H9 (cell line): ENCODE measurements around the gene UBXN11. TPM values are rescaled to one million over a fixed set of nuclear protein-coding genes. Genes with fewer than 3 reads are reported as not detected.

Experiments used
- DNase-seq: peaks from one replicate; pipeline ENCODE4 v3.0.0-alpha.2; 2017
- H2AFZ ChIP-seq: one replicate; pipeline ENCODE4 v1.6.1; 2013; ENCODE audit warnings: mild to moderate bottlenecking, low read length, control low read depth, moderate library complexity
- H2AK5ac ChIP-seq: 2 replicates; pipeline ENCODE4 v1.6.1; 2013; ENCODE audit warnings: low read length, control low read depth, mixed read lengths; ENCODE audit not compliant: insufficient read length
- H2BK120ac ChIP-seq: one replicate; pipeline ENCODE4 v1.6.1; 2013; ENCODE audit warnings: low read depth, mild to moderate bottlenecking, low read length, control low read depth, inconsistent platforms; ENCODE audit not compliant: poor library complexity, severe bottlenecking
- H2BK12ac ChIP-seq: 2 replicates; pipeline ENCODE4 v1.6.1; 2013; ENCODE audit warnings: low read length, control low read depth, mixed read lengths, low read depth; ENCODE audit not compliant: insufficient read length
- H2BK15ac ChIP-seq: 2 replicates; pipeline ENCODE4 v1.6.1; 2013; ENCODE audit warnings: low read depth, low read length, control low read depth
- H2BK20ac ChIP-seq: one replicate; pipeline ENCODE4 v1.6.1; 2013; ENCODE audit warnings: low read depth, mild to moderate bottlenecking, low read length, control low read depth, inconsistent platforms; ENCODE audit not compliant: poor library complexity, severe bottlenecking
- H2BK5ac ChIP-seq: 2 replicates; pipeline ENCODE4 v1.6.1; 2013; ENCODE audit warnings: low read length, control low read depth, mixed read lengths; ENCODE audit not compliant: insufficient read length
- H3K14ac ChIP-seq: 2 replicates; pipeline ENCODE4 v1.6.1; 2013; ENCODE audit warnings: low read length, control low read depth; ENCODE audit not compliant: insufficient read depth
- H3K18ac ChIP-seq: 2 replicates; pipeline ENCODE4 v1.6.1; 2013; ENCODE audit warnings: low read depth, mild to moderate bottlenecking, mixed read lengths, low read length, control low read depth; ENCODE audit not compliant: insufficient read length
- H3K23ac ChIP-seq: 2 replicates; pipeline ENCODE4 v1.6.1; 2013; ENCODE audit warnings: low read length, control low read depth, mixed read lengths, low read depth; ENCODE audit not compliant: insufficient read length
- H3K23me2 ChIP-seq: 2 replicates; pipeline ENCODE4 v1.6.1; 2013; ENCODE audit warnings: low read depth, mild to moderate bottlenecking, mixed read lengths, low read length, control low read depth; ENCODE audit not compliant: insufficient read length, poor library complexity, severe bottlenecking
- H3K27ac ChIP-seq: 2 replicates; pipeline ENCODE4 v1.5.1; 2013; ENCODE audit warnings: low read length, control low read depth, mixed read lengths, low read depth; ENCODE audit not compliant: insufficient read length
- H3K27me3 ChIP-seq: 2 replicates; pipeline ENCODE4 v1.6.1; 2013; ENCODE audit warnings: low read length, control low read depth, inconsistent platforms; ENCODE audit not compliant: insufficient read depth
- H3K4ac ChIP-seq: 2 replicates; pipeline ENCODE4 v1.6.1; 2013; ENCODE audit warnings: low read depth, mild to moderate bottlenecking, control low read depth, inconsistent platforms, low read length, moderate library complexity
- H3K4me1 ChIP-seq: 2 replicates; pipeline ENCODE4 v1.6.1; 2013; ENCODE audit warnings: low read length, control low read depth, inconsistent platforms; ENCODE audit not compliant: insufficient read depth
- H3K4me2 ChIP-seq: 2 replicates; pipeline ENCODE4 v1.6.1; 2013; ENCODE audit warnings: low read length, control low read depth, mixed read lengths; ENCODE audit not compliant: insufficient read length, insufficient read depth
- H3K56ac ChIP-seq: 2 replicates; pipeline ENCODE4 v1.6.1; 2013; ENCODE audit warnings: low read depth, mild to moderate bottlenecking, mixed read lengths, low read length, control low read depth; ENCODE audit not compliant: insufficient read length
- H3K79me1 ChIP-seq: 2 replicates; pipeline ENCODE4 v1.6.1; 2013; ENCODE audit warnings: low read depth, mild to moderate bottlenecking, moderate library complexity, low read length, control low read depth, inconsistent platforms; ENCODE audit not compliant: insufficient read depth, poor library complexity, severe bottlenecking
- H3K79me2 ChIP-seq: 2 replicates; pipeline ENCODE4 v1.6.1; 2013; ENCODE audit warnings: low read length, control low read depth, inconsistent platforms; ENCODE audit not compliant: insufficient read depth
- H3K9ac ChIP-seq: 2 replicates; pipeline ENCODE4 v1.6.1; 2013; ENCODE audit warnings: low read length, control low read depth, mixed read lengths; ENCODE audit not compliant: insufficient read length; ENCODE audit errors: extremely low read depth
- H3K9me3 ChIP-seq: one replicate; pipeline ENCODE4 v1.6.1; 2013; ENCODE audit warnings: low read depth, low read length, inconsistent platforms; ENCODE audit not compliant: control insufficient read depth
- H3T11ph ChIP-seq: one replicate; pipeline ENCODE4 v1.6.1; 2013; ENCODE audit warnings: mild to moderate bottlenecking, low read length, control low read depth, inconsistent platforms
- H4K20me1 ChIP-seq: one replicate; pipeline ENCODE4 v1.6.1; 2013; ENCODE audit not compliant: control insufficient read depth, insufficient read length, insufficient read depth
- H4K5ac ChIP-seq: 2 replicates; pipeline ENCODE4 v1.6.1; 2013; ENCODE audit warnings: low read depth, mild to moderate bottlenecking, mixed read lengths, low read length, control low read depth; ENCODE audit not compliant: insufficient read length
- H4K8ac ChIP-seq: replicated peaks from 2 replicates; pipeline ENCODE4 v1.6.1; 2013; ENCODE audit warnings: low read length, control low read depth, mixed read lengths, low read depth; ENCODE audit not compliant: insufficient read length
- H4K91ac ChIP-seq: 2 replicates; pipeline ENCODE4 v1.6.1; 2013; ENCODE audit warnings: low read depth, mild to moderate bottlenecking, moderate library complexity, mixed read lengths, low read length, control low read depth; ENCODE audit not compliant: insufficient read length
- H3K27ac Mint-ChIP-seq, 3 experiments: 2 replicates in 2 of 3; 3 replicates in 1 of 3; pipeline ENCODE4 v1.8.0; 2020 to 2021; ENCODE audit warnings: mixed read lengths in 3 of 3, mild to moderate bottlenecking in 1 of 3, moderate library complexity in 1 of 3
- H3K27me3 Mint-ChIP-seq: 2 replicates; pipeline ENCODE4 v1.8.0; 2021; ENCODE audit warnings: low read depth, mild to moderate bottlenecking, moderate library complexity, mixed read lengths
- H3K36me3 Mint-ChIP-seq, 3 experiments: 2 replicates in 2 of 3; 3 replicates in 1 of 3; pipeline ENCODE4 v1.8.0; 2020 to 2021; ENCODE audit warnings: low read depth in 3 of 3, mixed read lengths in 3 of 3; ENCODE audit not compliant: insufficient read depth in 1 of 3
- H3K4me1 Mint-ChIP-seq, 2 experiments: 2 replicates each; pipeline ENCODE4 v1.8.0; 2020; ENCODE audit warnings: mixed read lengths in 2 of 2
- H3K4me3 Mint-ChIP-seq, 2 experiments: 2 replicates in 1 of 2; 3 replicates in 1 of 2; pipeline ENCODE4 v1.8.0; 2020 to 2021; ENCODE audit warnings: mild to moderate bottlenecking in 2 of 2, mixed read lengths in 2 of 2, moderate library complexity in 1 of 2
- H3K9me3 Mint-ChIP-seq, 2 experiments: 2 replicates in 1 of 2; 3 replicates in 1 of 2; pipeline ENCODE4 v1.8.0; 2020; ENCODE audit warnings: mild to moderate bottlenecking in 2 of 2, mixed read lengths in 2 of 2, moderate library complexity in 1 of 2
- CTCF ChIP-seq: fragments of 200-600 bp; sonication (generic); conservative IDR thresholded peaks from 3 replicates; pipeline ENCODE4 v1.8.0; 2021; ENCODE audit warnings: antibody characterized with exemption, mild to moderate bottlenecking
- WGBS: extraction: QIAGEN DNeasy Blood & Tissue Kit; methylation state at CpG from one replicate; pipeline ENCODE4 v1.1.7; 2013; ENCODE audit warnings: missing lambda C conversion rate, low lambda C conversion rate, mixed read lengths; ENCODE audit not compliant: insufficient read length; ENCODE audit errors: extremely low coverage; 5-methylcytosine and 5-hydroxymethylcytosine counted together
- total RNA-seq: library from RNA; stranded (reverse); gene quantifications from 2 replicates; pipeline ENCODE4 v1.2.1, GENCODE V29; 2021

The UBXN11 gene
- total RNA-seq, 1 experiment from 2014 or later, result 13.7 TPM

- no peak overlapping the region for H3K4me2 ChIP-seq
- Mint-ChIP-seq H3K4me1 (peaks cover 31 to 45% of the 10 kb centered on the region in 2 experiments), H3K36me3 (peaks cover under 1 to 6% (median under 1%) of the 10 kb centered on the region in 3 experiments; a peak in 4 of 7 replicates), H3K27me3 (peaks cover 3% of the 10 kb centered on the region), H3K4me3 (no peak overlapping the region), H3K9me3 (no peaks in the 10 kb centered on the region), H3K27ac (peak overlapping the region in 2 of 3 experiments; percentile 67 to 82; a peak in 3 of 7 replicates)
- H3K23ac ChIP-seq, result no peak overlapping the region
- no peak overlapping the region for H2BK120ac ChIP-seq
- H2BK20ac ChIP-seq, result no peak overlapping the region
- H3K9me3 ChIP-seq, result no peaks in the 10 kb centered on the region
- no peaks in the 10 kb centered on the region for H3K79me2 ChIP-seq
- no peak overlapping the region for H2BK12ac ChIP-seq
- no peak overlapping the region for H3T11ph ChIP-seq
- no peak overlapping the region for H4K5ac ChIP-seq
- H3K27ac ChIP-seq, result no peak overlapping the region
- H3K27me3 ChIP-seq, result no peaks in the 10 kb centered on the region
- H3K4me1 ChIP-seq, result no peaks in the 10 kb centered on the region
- no peak overlapping the region for H3K4ac ChIP-seq
- no peak for DNase-seq
- H3K14ac ChIP-seq, result no peak overlapping the region
- no peak overlapping the region for H2BK5ac ChIP-seq
- no peak overlapping the region for H2AK5ac ChIP-seq
- no peak overlapping the region for H2AFZ ChIP-seq
- no peak overlapping the region for H2BK15ac ChIP-seq
- no peak overlapping the region for H3K18ac ChIP-seq
- H3K79me1 ChIP-seq, result no peaks in the 10 kb centered on the region
- H4K91ac ChIP-seq, result no peak overlapping the region
- no peak for TF ChIP-seq CTCF
- H4K8ac ChIP-seq, result no peak overlapping the region
- no peaks in the 10 kb centered on the region for H3K23me2 ChIP-seq
- no peak overlapping the region for H3K9ac ChIP-seq
- WGBS, result no CpG with 5 or more reads among the region's 8 CpGs
- no peak overlapping the region for H3K56ac ChIP-seq
- H4K20me1 ChIP-seq, result no peaks in the 10 kb centered on the region
Observed at GRCh38 chr1:26315874-26316850, 9.7 kb upstream of the UBXN11 start.
